OCI-M2 (cell line): ENCODE data around the gene TMEM39B.
"Not testable (repeated sequence)": the region's sequence is repeated elsewhere in the genome, so short reads cannot be mapped to it uniquely, and the experiment has no call there.

ENCODE experiments used
- DNase-seq: peaks from one replicate; lab custom pipeline; 2025; ENCODE audit not compliant: unreplicated experiment; lab: John Stamatoyannopoulos, UW

TMEM39B gene

GRCh38 chr1:32072622-32073298 is at the start of gene TMEM39B:
TMEM39B (plus strand) TSS chr1:32072939; CDS start chr1:32073048, 109 bp downstream.
- peak; percentile 69 for DNase-seq

- no peak for DNase-seq
Observed at GRCh38 chr1:32023351-32023750, 49.4 kb upstream of the TMEM39B start.

GRCh38 chr1:32025515-32025914 is 47.2 kb upstream of the TMEM39B start:
- DNase-seq: no peak

GRCh38 chr1:32028746-32029145 is 44.0 kb upstream of the TMEM39B start:
- DNase-seq: no peak

- DNase-seq: no peak
Observed at GRCh38 chr1:32031578-32032274, 41.0 kb upstream of the TMEM39B start.

GRCh38 chr1:32032275-32032615 is 40.5 kb upstream of the TMEM39B start:
- DNase-seq: no peak

GRCh38 chr1:32035119-32035518 is 37.6 kb upstream of the TMEM39B start:
- no peak for DNase-seq

GRCh38 chr1:32040711-32041110 is 32.0 kb upstream of the TMEM39B start:
- no peak for DNase-seq

- no peak for DNase-seq
Observed at GRCh38 chr1:32042330-32042729, 30.4 kb upstream of the TMEM39B start.

- no peak for DNase-seq
Observed at GRCh38 chr1:32044234-32044633, 28.5 kb upstream of the TMEM39B start.

- DNase-seq: no peak
Observed at GRCh38 chr1:32045772-32046171, 27.0 kb upstream of the TMEM39B start.

- no peak for DNase-seq
Observed at GRCh38 chr1:32047701-32048100, 25.0 kb upstream of the TMEM39B start.

GRCh38 chr1:32048440-32048839 is 24.3 kb upstream of the TMEM39B start:
- DNase-seq: no peak

- DNase-seq: no peak
Observed at GRCh38 chr1:32051706-32052105, 21.0 kb upstream of the TMEM39B start.

- no peak for DNase-seq
Observed at GRCh38 chr1:32052887-32053286, 19.9 kb upstream of the TMEM39B start.

GRCh38 chr1:32055416-32055815 is 17.3 kb upstream of the TMEM39B start:
- DNase-seq: no peak

GRCh38 chr1:32056598-32056997 is 16.1 kb upstream of the TMEM39B start:
- no peak for DNase-seq

- DNase-seq: no peak
Observed at GRCh38 chr1:32060914-32061313, 11.8 kb upstream of the TMEM39B start.

- no peak for DNase-seq
Observed at GRCh38 chr1:32062867-32063230, 9.9 kb upstream of the TMEM39B start.

- no peak for DNase-seq
Observed at GRCh38 chr1:32063261-32063681, 9.5 kb upstream of the TMEM39B start.

GRCh38 chr1:32065613-32066488 is 6.9 kb upstream of the TMEM39B start:
- not testable (repeated sequence) for DNase-seq

GRCh38 chr1:32066489-32066873 is 6.3 kb upstream of the TMEM39B start:
- no peak for DNase-seq
